H9 (cell line): Measurements from ENCODE around the gene WEE2. TPM values are rescaled to one million over a fixed set of nuclear protein-coding genes. Genes with fewer than 3 reads are reported as not detected.

Experiments used
- DNase-seq: peaks from one replicate; pipeline ENCODE4 v3.0.0-alpha.2; 2017
- H2AFZ ChIP-seq: one replicate; pipeline ENCODE4 v1.6.1; 2013; ENCODE audit warnings: mild to moderate bottlenecking, low read length, control low read depth, moderate library complexity
- H2AK5ac ChIP-seq: 2 replicates; pipeline ENCODE4 v1.6.1; 2013; ENCODE audit warnings: low read length, control low read depth, mixed read lengths; ENCODE audit not compliant: insufficient read length
- H2BK120ac ChIP-seq: one replicate; pipeline ENCODE4 v1.6.1; 2013; ENCODE audit warnings: low read depth, mild to moderate bottlenecking, low read length, control low read depth, inconsistent platforms; ENCODE audit not compliant: poor library complexity, severe bottlenecking
- H2BK12ac ChIP-seq: 2 replicates; pipeline ENCODE4 v1.6.1; 2013; ENCODE audit warnings: low read length, control low read depth, mixed read lengths, low read depth; ENCODE audit not compliant: insufficient read length
- H2BK15ac ChIP-seq: 2 replicates; pipeline ENCODE4 v1.6.1; 2013; ENCODE audit warnings: low read depth, low read length, control low read depth
- H2BK20ac ChIP-seq: one replicate; pipeline ENCODE4 v1.6.1; 2013; ENCODE audit warnings: low read depth, mild to moderate bottlenecking, low read length, control low read depth, inconsistent platforms; ENCODE audit not compliant: poor library complexity, severe bottlenecking
- H2BK5ac ChIP-seq: 2 replicates; pipeline ENCODE4 v1.6.1; 2013; ENCODE audit warnings: low read length, control low read depth, mixed read lengths; ENCODE audit not compliant: insufficient read length
- H3K14ac ChIP-seq: 2 replicates; pipeline ENCODE4 v1.6.1; 2013; ENCODE audit warnings: low read length, control low read depth; ENCODE audit not compliant: insufficient read depth
- H3K18ac ChIP-seq: 2 replicates; pipeline ENCODE4 v1.6.1; 2013; ENCODE audit warnings: low read depth, mild to moderate bottlenecking, mixed read lengths, low read length, control low read depth; ENCODE audit not compliant: insufficient read length
- H3K23ac ChIP-seq: 2 replicates; pipeline ENCODE4 v1.6.1; 2013; ENCODE audit warnings: low read length, control low read depth, mixed read lengths, low read depth; ENCODE audit not compliant: insufficient read length
- H3K23me2 ChIP-seq: 2 replicates; pipeline ENCODE4 v1.6.1; 2013; ENCODE audit warnings: low read depth, mild to moderate bottlenecking, mixed read lengths, low read length, control low read depth; ENCODE audit not compliant: insufficient read length, poor library complexity, severe bottlenecking
- H3K27ac ChIP-seq: 2 replicates; pipeline ENCODE4 v1.5.1; 2013; ENCODE audit warnings: low read length, control low read depth, mixed read lengths, low read depth; ENCODE audit not compliant: insufficient read length
- H3K27me3 ChIP-seq: 2 replicates; pipeline ENCODE4 v1.6.1; 2013; ENCODE audit warnings: low read length, control low read depth, inconsistent platforms; ENCODE audit not compliant: insufficient read depth
- H3K4ac ChIP-seq: 2 replicates; pipeline ENCODE4 v1.6.1; 2013; ENCODE audit warnings: low read depth, mild to moderate bottlenecking, control low read depth, inconsistent platforms, low read length, moderate library complexity
- H3K4me1 ChIP-seq: 2 replicates; pipeline ENCODE4 v1.6.1; 2013; ENCODE audit warnings: low read length, control low read depth, inconsistent platforms; ENCODE audit not compliant: insufficient read depth
- H3K4me2 ChIP-seq: 2 replicates; pipeline ENCODE4 v1.6.1; 2013; ENCODE audit warnings: low read length, control low read depth, mixed read lengths; ENCODE audit not compliant: insufficient read length, insufficient read depth
- H3K56ac ChIP-seq: 2 replicates; pipeline ENCODE4 v1.6.1; 2013; ENCODE audit warnings: low read depth, mild to moderate bottlenecking, mixed read lengths, low read length, control low read depth; ENCODE audit not compliant: insufficient read length
- H3K79me1 ChIP-seq: 2 replicates; pipeline ENCODE4 v1.6.1; 2013; ENCODE audit warnings: low read depth, mild to moderate bottlenecking, moderate library complexity, low read length, control low read depth, inconsistent platforms; ENCODE audit not compliant: insufficient read depth, poor library complexity, severe bottlenecking
- H3K79me2 ChIP-seq: 2 replicates; pipeline ENCODE4 v1.6.1; 2013; ENCODE audit warnings: low read length, control low read depth, inconsistent platforms; ENCODE audit not compliant: insufficient read depth
- H3K9ac ChIP-seq: 2 replicates; pipeline ENCODE4 v1.6.1; 2013; ENCODE audit warnings: low read length, control low read depth, mixed read lengths; ENCODE audit not compliant: insufficient read length; ENCODE audit errors: extremely low read depth
- H3K9me3 ChIP-seq: one replicate; pipeline ENCODE4 v1.6.1; 2013; ENCODE audit warnings: low read depth, low read length, inconsistent platforms; ENCODE audit not compliant: control insufficient read depth
- H3T11ph ChIP-seq: one replicate; pipeline ENCODE4 v1.6.1; 2013; ENCODE audit warnings: mild to moderate bottlenecking, low read length, control low read depth, inconsistent platforms
- H4K20me1 ChIP-seq: one replicate; pipeline ENCODE4 v1.6.1; 2013; ENCODE audit not compliant: control insufficient read depth, insufficient read length, insufficient read depth
- H4K5ac ChIP-seq: 2 replicates; pipeline ENCODE4 v1.6.1; 2013; ENCODE audit warnings: low read depth, mild to moderate bottlenecking, mixed read lengths, low read length, control low read depth; ENCODE audit not compliant: insufficient read length
- H4K8ac ChIP-seq: replicated peaks from 2 replicates; pipeline ENCODE4 v1.6.1; 2013; ENCODE audit warnings: low read length, control low read depth, mixed read lengths, low read depth; ENCODE audit not compliant: insufficient read length
- H4K91ac ChIP-seq: 2 replicates; pipeline ENCODE4 v1.6.1; 2013; ENCODE audit warnings: low read depth, mild to moderate bottlenecking, moderate library complexity, mixed read lengths, low read length, control low read depth; ENCODE audit not compliant: insufficient read length
- H3K27ac Mint-ChIP-seq, 3 experiments: 2 replicates in 2 of 3; 3 replicates in 1 of 3; pipeline ENCODE4 v1.8.0; 2020 to 2021; ENCODE audit warnings: mixed read lengths in 3 of 3, mild to moderate bottlenecking in 1 of 3, moderate library complexity in 1 of 3
- H3K27me3 Mint-ChIP-seq: 2 replicates; pipeline ENCODE4 v1.8.0; 2021; ENCODE audit warnings: low read depth, mild to moderate bottlenecking, moderate library complexity, mixed read lengths
- H3K36me3 Mint-ChIP-seq, 3 experiments: 2 replicates in 2 of 3; 3 replicates in 1 of 3; pipeline ENCODE4 v1.8.0; 2020 to 2021; ENCODE audit warnings: low read depth in 3 of 3, mixed read lengths in 3 of 3; ENCODE audit not compliant: insufficient read depth in 1 of 3
- H3K4me1 Mint-ChIP-seq, 2 experiments: 2 replicates each; pipeline ENCODE4 v1.8.0; 2020; ENCODE audit warnings: mixed read lengths in 2 of 2
- H3K4me3 Mint-ChIP-seq, 2 experiments: 2 replicates in 1 of 2; 3 replicates in 1 of 2; pipeline ENCODE4 v1.8.0; 2020 to 2021; ENCODE audit warnings: mild to moderate bottlenecking in 2 of 2, mixed read lengths in 2 of 2, moderate library complexity in 1 of 2
- H3K9me3 Mint-ChIP-seq, 2 experiments: 2 replicates in 1 of 2; 3 replicates in 1 of 2; pipeline ENCODE4 v1.8.0; 2020; ENCODE audit warnings: mild to moderate bottlenecking in 2 of 2, mixed read lengths in 2 of 2, moderate library complexity in 1 of 2
- CTCF ChIP-seq: fragments of 200-600 bp; sonication (generic); conservative IDR thresholded peaks from 3 replicates; pipeline ENCODE4 v1.8.0; 2021; ENCODE audit warnings: antibody characterized with exemption, mild to moderate bottlenecking
- WGBS: extraction: QIAGEN DNeasy Blood & Tissue Kit; methylation state at CpG from one replicate; pipeline ENCODE4 v1.1.7; 2013; ENCODE audit warnings: missing lambda C conversion rate, low lambda C conversion rate, mixed read lengths; ENCODE audit not compliant: insufficient read length; ENCODE audit errors: extremely low coverage; 5-methylcytosine and 5-hydroxymethylcytosine counted together
- total RNA-seq: library from RNA; stranded (reverse); gene quantifications from 2 replicates; pipeline ENCODE4 v1.2.1, GENCODE V29; 2021

The WEE2 gene
- total RNA-seq, 1 experiment from 2014 or later: not detected

DNA sequence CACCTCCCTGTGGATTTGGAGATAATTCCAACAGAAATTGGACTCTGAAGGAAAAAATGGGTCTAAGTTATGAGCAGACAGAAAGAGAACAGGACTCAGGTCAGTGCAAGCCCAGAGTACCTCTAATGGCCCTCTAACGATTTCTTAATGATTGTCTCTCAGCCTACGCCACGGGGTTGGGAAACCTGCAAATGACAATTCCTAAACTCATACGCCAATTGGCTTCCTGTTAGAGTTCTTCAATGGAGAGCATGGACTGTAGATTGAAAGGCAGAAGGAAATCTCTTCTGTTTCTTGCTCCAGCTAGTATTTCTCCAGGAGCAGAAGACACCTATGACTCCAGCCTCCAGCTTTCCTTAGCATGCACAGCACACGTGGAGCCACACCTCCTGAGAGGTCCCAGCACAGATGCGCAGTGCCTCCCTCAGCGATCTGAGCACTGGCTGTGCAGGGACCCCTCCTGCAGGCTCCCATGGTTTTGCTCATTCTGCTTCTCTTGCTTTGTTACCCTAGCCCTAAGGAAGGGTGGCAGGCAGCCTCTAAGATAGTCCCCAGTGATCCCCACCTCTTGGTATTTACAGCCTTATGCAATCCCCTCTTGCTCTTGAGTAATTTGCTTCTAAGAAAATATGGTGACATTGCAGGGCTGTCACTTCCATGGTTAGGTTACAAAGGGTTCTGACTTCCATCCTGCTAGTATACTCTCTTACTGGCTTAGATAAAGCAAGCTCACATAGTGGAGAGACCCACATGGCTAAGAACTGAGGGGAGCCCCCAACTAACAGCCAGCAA, 36.3 kb upstream of the WEE2 start:
- WGBS: no CpG with 5 or more reads among the region's 7 CpGs
- Histone ChIP-seq H3K79me1 (no peaks in the 10 kb centered on the region), H3K4me1 (peaks cover 5% of the 10 kb centered on the region; the same call in 1 of the 2 replicates), H3K27ac (no peak overlapping the region), H3K27me3 (no peaks in the 10 kb centered on the region), H3K23me2 (no peaks in the 10 kb centered on the region), H2AFZ (no peak overlapping the region), H4K5ac (no peak overlapping the region), H3K9me3 (no peaks in the 10 kb centered on the region), H2BK5ac (no peak overlapping the region), H3K4ac (no peak overlapping the region), H3K18ac (no peak overlapping the region), H4K8ac (no peak overlapping the region), H2BK120ac (no peak overlapping the region), H2BK12ac (no peak overlapping the region), H3K14ac (no peak overlapping the region), H3K4me2 (no peak overlapping the region), H3K56ac (no peak overlapping the region), H3T11ph (no peak overlapping the region), H2BK15ac (no peak overlapping the region), H3K79me2 (no peaks in the 10 kb centered on the region), H2AK5ac (no peak overlapping the region), H3K23ac (no peak overlapping the region), H2BK20ac (no peak overlapping the region), H4K91ac (no peak overlapping the region), H3K9ac (no peak overlapping the region), H4K20me1 (no peaks in the 10 kb centered on the region)
- Mint-ChIP-seq H3K4me3 (no peak overlapping the region), H3K27ac (no peak overlapping the region), H3K27me3 (no peaks in the 10 kb centered on the region), H3K36me3 (peaks cover 22 to 45% (median 39%) of the 10 kb centered on the region in 3 experiments), H3K4me1 (peaks cover 7 to 14% of the 10 kb centered on the region in 2 experiments), H3K9me3 (peaks cover 2 to 3% of the 10 kb centered on the region in 2 experiments; a peak in 3 of 5 replicates)
- DNase-seq: no peak
- TF ChIP-seq CTCF: no peak
